Lung (tissue), 12 donors: ENCODE data around the gene PDCD1. TPM values are rescaled to one million over a fixed set of nuclear protein-coding genes. Genes with fewer than 3 reads are reported as not detected.

ENCODE experiments used
- ATAC-seq: fragments of 200-7000 bp; cut with Tn5 transposase; one replicate; pipeline ENCODE4 v1.9.1; 2020; ENCODE audit warnings: moderate number of reproducible peaks; ENCODE audit not compliant: insufficient read depth, low FRiP score
- DNase-seq, 3 donors: peaks; one replicate each; pipeline ENCODE4 v3.0.0-alpha.2; 2013 to 2017
- H3K27ac ChIP-seq, 2 donors: one replicate each; pipeline ENCODE4 v1.5.1; 2013; ENCODE audit warnings: mild to moderate bottlenecking in 2 of 2, moderate library complexity in 2 of 2, control low read depth in 1 of 2, inconsistent platforms in 1 of 2, low read depth in 1 of 2, low read length in 1 of 2
- H3K27me3 ChIP-seq, 3 donors: one replicate each; pipeline ENCODE4 v1.5.1; 2013; ENCODE audit warnings: low read length in 2 of 3; ENCODE audit not compliant: control insufficient read depth in 3 of 3, insufficient read depth in 3 of 3
- H3K36me3 ChIP-seq, 4 donors: one replicate each; pipeline ENCODE4 v1.5.1; 2013; ENCODE audit warnings: low read length in 4 of 4, mild to moderate bottlenecking in 1 of 4, moderate library complexity in 1 of 4; ENCODE audit not compliant: control insufficient read depth in 4 of 4, insufficient read depth in 4 of 4
- H3K4me1 ChIP-seq, 5 donors: one replicate each; pipeline ENCODE4 v1.5.1; 2013; ENCODE audit warnings: low read length in 5 of 5, mild to moderate bottlenecking in 2 of 5, moderate library complexity in 1 of 5; ENCODE audit not compliant: control insufficient read depth in 5 of 5, insufficient read depth in 5 of 5
- H3K4me3 ChIP-seq: one replicate; pipeline ENCODE4 v1.5.1; 2013; ENCODE audit warnings: mild to moderate bottlenecking, control low read depth, moderate library complexity
- H3K9ac ChIP-seq, 2 donors: one replicate each; pipeline ENCODE4 v1.5.1; 2013; ENCODE audit warnings: low read length in 2 of 2, control low read depth in 1 of 2; ENCODE audit not compliant: insufficient read depth in 1 of 2
- H3K9me3 ChIP-seq, 4 donors: one replicate each; pipeline ENCODE4 v1.5.1; 2013; ENCODE audit warnings: low read length in 3 of 4, mild to moderate bottlenecking in 1 of 4, moderate library complexity in 1 of 4; ENCODE audit not compliant: control insufficient read depth in 4 of 4, insufficient read depth in 3 of 4
- WGBS, 2 donors: extraction: QIAGEN DNeasy Blood & Tissue Kit; methylation state at CpG; one replicate each; pipeline ENCODE4 v1.1.7; 2013; 5-methylcytosine and 5-hydroxymethylcytosine counted together
- polyA plus RNA-seq, 2 donors: library from polyadenylated mRNA; stranded (reverse); fragments of 200-250 nt; gene quantifications; one replicate each; pipeline ENCODE4 v1.2.1, GENCODE V29; 2013
- total RNA-seq, 2 donors: library from RNA; depleted of rRNA in 1 of 2; stranded (reverse); fragments of >200 nt in 1 of 2; gene quantifications; one replicate each; pipeline ENCODE4 v1.2.1, GENCODE V29; 2014 to 2021
- TF ChIP-seq, protein P1 (sequence below): IDR thresholded peaks from 2 replicates; pipeline ENCODE4 v1.5.1; 2012; ENCODE audit warnings: mild to moderate bottlenecking; ENCODE audit errors: control extremely low read depth, extremely low read depth
- donor health status: control.
- donor health status: control.
- donor health status: Bipolar disorder and iron deficiency.
- donor health status: healthy.
- donor health status: DM: yes; HTN: yes; CAD: no.

The PDCD1 gene
- total and polyA plus RNA-seq, 4 donors, result 0.59 to 0.97 (median 0.81) TPM

DNA sequence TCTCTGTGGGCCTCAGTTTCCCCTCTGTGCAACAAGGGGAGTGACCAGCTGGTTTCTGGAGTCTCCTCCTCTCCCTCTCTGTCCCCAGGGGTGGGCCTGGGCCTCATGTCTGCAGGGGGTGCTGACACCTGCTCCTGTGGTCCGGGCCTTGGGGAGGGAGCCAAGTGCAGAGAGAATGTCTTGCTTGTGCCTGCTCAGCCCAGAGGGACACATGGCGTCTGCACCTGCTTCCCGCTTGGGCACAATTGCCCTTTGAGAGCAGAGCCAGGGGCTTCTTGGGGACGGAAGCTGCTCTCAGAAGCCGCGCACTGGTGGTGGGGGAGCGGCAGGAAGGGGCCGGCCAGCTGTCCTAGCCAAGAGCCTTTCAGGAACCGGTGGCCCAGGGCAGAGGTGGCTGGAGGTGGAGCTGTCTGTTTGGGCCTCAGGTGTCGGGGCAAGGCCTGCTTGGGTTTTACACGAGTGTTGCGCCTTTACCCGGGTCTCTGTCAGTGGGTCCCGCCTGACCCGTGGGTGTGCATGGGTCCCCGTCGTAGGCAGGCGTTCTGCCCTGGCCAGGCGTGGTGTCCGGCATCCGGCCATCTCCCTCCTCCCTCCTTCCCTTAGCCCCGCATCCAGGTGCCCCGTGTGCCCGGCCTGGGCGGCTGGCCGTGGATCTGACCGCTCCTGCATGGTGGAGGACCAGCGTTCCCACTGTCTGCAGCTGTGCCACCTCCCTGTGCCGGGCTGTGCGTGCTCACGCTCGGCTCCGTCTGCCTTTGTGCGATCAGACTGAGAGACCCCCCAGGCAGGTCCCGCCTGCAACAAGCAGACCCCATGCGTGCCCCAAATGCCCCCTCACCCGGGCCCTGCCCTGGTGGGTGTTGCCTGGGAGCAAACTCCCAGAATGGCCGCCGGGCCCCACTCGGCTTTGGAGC lies 45.7 kb downstream of the PDCD1 start:
- TF ChIP-seq, protein P1, sequence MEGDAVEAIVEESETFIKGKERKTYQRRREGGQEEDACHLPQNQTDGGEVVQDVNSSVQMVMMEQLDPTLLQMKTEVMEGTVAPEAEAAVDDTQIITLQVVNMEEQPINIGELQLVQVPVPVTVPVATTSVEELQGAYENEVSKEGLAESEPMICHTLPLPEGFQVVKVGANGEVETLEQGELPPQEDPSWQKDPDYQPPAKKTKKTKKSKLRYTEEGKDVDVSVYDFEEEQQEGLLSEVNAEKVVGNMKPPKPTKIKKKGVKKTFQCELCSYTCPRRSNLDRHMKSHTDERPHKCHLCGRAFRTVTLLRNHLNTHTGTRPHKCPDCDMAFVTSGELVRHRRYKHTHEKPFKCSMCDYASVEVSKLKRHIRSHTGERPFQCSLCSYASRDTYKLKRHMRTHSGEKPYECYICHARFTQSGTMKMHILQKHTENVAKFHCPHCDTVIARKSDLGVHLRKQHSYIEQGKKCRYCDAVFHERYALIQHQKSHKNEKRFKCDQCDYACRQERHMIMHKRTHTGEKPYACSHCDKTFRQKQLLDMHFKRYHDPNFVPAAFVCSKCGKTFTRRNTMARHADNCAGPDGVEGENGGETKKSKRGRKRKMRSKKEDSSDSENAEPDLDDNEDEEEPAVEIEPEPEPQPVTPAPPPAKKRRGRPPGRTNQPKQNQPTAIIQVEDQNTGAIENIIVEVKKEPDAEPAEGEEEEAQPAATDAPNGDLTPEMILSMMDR, result no peak
- H3K27me3 ChIP-seq, result no peaks in the 10 kb centered on the region
- DNase-seq (no peak), ATAC-seq (no peak)
- H3K9ac ChIP-seq, result no peak overlapping the region
- H3K4me3 ChIP-seq, result no peak overlapping the region
- H3K36me3 ChIP-seq, result no peaks in the 10 kb centered on the region
- H3K4me1 ChIP-seq, result no peaks in the 10 kb centered on the region
- no peak overlapping the region for H3K27ac ChIP-seq
- WGBS, 2 donors, result 84 to 91% methylated on average over 39 to 40 of the region's 40 CpGs
- peaks cover 0 to 3% (median 0%) of the 10 kb centered on the region in 4 donors for H3K9me3 ChIP-seq

- H3K4me3 ChIP-seq, result no peak overlapping the region
- no peaks in the 10 kb centered on the region for H3K27me3 ChIP-seq
- no peaks in the 10 kb centered on the region for H3K4me1 ChIP-seq
- TF ChIP-seq, protein P1, result no peak
- WGBS, 2 donors, result 82 to 84% methylated on average over 20 of the region's 20 CpGs
- H3K27ac ChIP-seq, result no peak overlapping the region
- DNase-seq (no peak), ATAC-seq (no peak)
- H3K9ac ChIP-seq, result no peak overlapping the region
- peaks cover 0 to 3% (median 0%) of the 10 kb centered on the region in 4 donors for H3K9me3 ChIP-seq
- no peaks in the 10 kb centered on the region for H3K36me3 ChIP-seq
These were observed 46.6 kb downstream of the PDCD1 start for GRCh38 chr2:241811952-241812729.

DNA sequence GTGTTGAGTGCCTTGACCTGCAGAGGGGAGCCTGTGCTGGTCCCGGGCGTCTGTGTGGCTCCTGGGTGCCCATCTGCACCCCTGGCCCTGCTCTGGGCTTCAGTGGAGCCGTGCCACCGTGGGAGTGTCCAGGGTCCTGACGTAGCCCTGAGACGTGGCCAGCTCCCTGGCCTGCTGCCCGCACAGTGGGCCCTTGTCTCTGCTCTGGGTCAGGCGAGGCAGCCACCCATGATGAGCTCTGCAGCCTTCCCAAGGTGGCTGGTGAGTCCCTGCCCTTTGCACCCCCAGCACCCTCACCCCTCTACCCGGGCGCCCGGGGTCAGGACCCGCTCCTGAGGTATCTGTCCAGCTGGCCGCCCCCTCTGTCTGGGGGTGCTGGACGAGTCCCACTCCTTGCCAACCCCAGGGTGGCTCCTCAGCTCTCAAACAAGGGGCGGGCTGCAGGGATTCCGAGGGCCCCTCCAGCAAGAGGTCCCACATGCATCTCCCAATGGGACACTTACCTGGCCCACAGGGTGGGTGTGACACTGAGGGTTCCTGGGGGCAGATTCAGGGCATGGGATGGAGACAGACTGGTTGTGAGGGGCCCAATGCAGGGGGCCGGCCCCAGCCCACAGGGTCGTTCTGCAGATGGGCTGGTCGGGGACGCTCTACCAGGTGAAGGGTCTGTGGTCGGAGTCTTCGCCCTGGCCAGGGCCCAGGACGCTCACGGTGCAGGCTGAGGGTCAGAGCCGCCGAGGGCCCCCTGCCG lies 47.3 kb downstream of the PDCD1 start:
- Histone ChIP-seq H3K4me1 (no peaks in the 10 kb centered on the region), H3K36me3 (no peaks in the 10 kb centered on the region), H3K9me3 (peaks cover 0 to 3% (median 0%) of the 10 kb centered on the region in 4 donors), H3K27ac (no peak overlapping the region), H3K9ac (no peak overlapping the region), H3K27me3 (no peaks in the 10 kb centered on the region), H3K4me3 (no peak overlapping the region)
- DNase-seq (no peak), ATAC-seq (no peak)
- TF ChIP-seq, protein P1, result no peak
- WGBS, 2 donors, result 84 to 90% methylated on average over 24 to 27 of the region's 27 CpGs
